SKM-1 (cell line): ENCODE results near the gene SLC16A10.
A peak's percentile ranks its signal among the peaks of the same experiment; 100 is the strongest.
"Not testable (repeated sequence)": the region's sequence is repeated elsewhere in the genome, so short reads cannot be mapped to it uniquely, and the experiment has no call there.

Source experiments
- DNase-seq: peaks from one replicate; lab custom pipeline; 2025; ENCODE audit not compliant: unreplicated experiment; lab: John Stamatoyannopoulos, UW

Gene SLC16A10

DNA sequence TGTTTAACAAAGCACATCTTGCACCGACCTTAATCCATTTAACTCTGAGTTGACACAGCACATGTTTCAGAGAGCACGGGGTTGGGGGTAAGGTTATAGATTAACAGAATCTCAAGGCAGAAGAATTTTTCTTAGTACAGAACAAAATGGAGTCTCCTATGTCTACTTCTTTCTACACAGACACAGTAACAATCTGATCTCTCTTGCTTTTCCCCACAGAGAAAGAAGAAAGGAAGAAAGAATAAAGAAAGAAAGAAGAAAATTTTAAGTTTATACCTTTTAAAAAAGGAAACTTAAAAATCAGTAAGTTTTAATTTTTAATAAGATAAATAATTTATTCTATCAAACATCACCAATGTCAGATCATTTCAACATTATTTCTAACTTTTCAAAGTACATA lies 168.5 kb downstream of the SLC16A10 start:
- DNase-seq: not testable (repeated sequence)

DNA sequence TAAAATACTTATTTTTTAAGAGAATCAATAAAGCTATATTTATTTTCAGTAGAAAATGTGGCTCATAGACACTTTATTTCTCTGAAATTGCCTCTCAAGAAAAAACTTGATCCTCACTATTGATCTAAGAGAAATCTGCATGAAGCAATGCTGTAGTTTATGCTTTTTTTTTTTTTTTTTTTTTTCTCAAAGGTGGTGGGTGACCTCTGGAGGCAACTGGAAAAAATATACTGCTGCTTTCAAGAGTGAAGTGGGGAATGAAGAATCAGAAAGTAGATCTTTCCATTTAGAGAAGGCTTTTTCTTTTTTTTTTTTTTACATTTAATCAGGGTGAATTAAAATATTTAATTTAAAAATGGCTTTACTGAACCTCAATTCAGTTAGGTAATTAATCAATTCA lies 169.3 kb downstream of the SLC16A10 start:
- DNase-seq: no peak

DNA sequence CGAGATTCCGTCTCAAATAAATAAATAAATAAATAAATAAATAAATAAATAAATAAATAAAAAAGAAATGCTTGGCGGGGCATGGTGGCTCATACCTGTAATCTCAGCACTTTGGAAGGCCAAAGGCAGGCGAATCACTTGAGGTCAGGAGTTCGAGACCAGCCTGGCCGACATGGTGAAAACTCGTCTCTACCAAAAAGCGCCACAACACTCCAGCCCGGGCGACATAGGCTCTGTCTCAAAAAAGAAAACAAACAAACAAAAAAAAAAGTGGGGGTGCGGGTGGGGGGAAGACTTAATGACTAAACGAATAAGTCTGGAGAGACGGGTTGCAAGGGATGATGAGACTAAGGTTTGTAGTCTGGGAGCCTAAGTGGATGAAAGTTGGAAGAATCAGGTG lies 170.7 kb downstream of the SLC16A10 start:
- no peak for DNase-seq

DNA sequence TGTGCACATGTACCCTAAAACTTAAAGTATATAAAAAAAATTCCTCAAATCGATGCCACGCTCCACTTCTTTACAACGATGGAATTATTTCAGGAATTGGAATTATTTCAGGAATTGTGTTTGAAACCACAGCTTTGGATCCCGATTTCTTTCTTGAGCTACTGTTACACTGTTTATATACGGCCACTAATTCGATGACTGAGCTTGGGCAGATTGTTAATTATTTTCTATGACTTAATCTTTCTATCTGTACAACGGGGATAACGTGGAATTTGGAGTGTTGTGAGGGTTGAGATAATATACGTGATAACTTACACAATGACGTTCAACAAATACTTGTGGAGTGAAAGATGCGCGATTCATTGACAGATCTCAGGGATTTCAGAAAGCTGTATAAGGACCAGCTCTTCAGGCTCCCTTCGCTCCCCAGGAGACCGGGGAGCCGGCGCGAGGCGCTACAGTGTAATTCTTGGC lies 171.3 kb downstream of the SLC16A10 start:
- no peak for DNase-seq

DNA sequence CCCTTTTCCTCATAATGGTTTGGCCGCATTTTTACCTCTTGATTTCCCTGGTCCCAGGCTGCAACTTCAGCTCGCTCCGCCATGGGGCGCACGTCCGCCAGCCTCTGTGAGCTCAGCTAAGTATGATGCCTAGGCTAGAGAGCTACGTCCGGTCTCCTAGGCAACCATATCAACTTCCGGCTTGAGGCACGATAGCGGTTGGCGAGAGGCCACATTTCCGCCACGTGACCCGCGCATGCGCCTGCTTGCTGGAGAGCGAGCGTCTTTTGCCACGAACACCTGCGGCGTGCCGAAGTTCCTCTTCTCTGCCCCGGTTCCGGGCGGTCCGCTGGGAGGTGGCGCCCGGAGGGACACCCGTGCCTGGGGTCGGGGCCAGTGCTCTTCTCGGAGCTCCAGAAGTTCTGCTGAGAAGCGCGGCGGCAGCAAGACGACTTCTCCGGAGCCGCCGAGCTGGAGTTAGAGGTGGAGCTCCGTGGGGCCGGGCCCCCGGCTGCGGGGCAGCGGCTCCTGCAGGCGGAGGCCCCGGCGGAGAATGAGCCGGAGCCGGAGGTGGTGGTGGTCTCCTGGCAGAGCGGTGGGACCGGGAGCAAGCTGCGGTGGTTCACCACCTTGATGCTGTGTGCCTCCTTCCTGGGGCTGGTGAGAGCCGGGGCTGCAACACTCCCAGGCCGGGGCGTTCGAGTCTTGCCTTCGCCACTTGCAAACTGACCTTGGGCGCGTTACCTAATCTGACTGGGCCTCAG lies 172.0 kb downstream of the SLC16A10 start:
- peak; percentile 96 for DNase-seq

DNA sequence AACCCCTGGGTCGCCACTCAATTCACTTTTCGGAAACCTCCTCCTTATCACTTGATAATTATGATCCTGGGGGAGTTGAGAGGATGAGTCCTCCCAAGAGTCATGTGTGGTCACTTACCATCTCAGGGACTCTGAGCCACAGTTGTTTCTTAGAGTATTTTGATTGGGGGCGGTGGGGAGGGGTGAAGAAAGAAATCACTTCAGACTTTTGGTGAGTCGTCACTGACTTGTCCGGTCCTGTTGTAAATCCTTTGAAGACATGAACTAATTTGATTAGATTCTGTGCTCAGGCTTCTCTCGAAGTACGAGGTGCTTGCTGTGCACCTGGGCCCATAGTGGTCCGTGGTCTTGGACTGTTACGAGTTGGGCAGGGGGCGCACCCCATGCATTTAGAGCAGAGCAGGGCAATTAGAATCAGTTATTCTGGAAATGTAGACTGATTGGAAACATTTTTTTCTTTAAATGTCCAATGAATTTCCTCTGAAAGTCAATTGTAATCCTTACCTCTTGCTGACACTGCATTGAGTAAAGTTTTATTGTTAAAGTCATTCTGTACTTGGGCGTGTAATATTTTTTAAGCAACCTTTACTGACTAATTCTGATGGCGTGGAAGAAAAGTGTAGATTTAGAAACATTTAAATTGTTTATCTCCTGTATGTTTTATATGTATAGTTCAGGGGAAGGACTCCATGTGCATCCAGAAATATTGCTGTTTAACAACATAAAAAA lies 173.4 kb downstream of the SLC16A10 start:
- DNase-seq: no peak

DNA sequence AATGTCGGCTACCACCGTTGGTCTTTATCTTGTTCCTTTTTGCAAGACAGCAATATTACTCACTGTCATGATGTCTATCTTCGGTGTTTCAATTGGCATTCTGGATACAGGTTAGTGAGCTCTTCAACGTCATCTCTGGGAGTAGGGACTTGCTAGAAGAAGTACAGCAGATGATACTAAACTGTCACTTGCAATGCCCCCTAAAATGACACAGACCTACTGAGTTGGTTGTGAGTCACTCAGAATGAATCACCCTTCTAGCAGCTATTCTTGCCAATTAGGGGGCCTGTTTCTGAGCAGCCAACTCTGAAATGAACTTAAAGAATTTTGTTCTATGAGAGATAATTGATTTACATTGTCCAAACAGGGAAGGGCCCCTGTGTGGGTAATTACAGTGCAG lies 176.5 kb downstream of the SLC16A10 start:
- no peak for DNase-seq

DNA sequence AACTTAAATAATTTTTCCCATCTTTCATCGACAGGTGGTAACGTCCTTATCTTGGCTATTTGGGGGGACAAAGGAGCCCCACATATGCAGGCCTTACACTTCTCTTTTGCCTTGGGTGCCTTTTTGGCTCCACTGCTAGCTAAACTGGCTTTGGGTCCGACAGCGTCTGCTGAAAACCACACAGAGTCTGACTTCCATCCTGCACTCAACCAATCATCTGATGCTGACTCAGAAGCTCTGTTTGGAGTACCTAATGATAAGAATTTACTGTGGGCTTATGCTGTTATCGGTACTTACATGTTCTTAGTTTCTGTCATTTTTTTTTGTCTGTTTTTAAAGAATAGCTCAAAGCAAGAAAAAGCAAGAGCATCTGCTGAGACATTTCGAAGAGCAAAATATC lies 178.5 kb downstream of the SLC16A10 start:
- no peak for DNase-seq

DNA sequence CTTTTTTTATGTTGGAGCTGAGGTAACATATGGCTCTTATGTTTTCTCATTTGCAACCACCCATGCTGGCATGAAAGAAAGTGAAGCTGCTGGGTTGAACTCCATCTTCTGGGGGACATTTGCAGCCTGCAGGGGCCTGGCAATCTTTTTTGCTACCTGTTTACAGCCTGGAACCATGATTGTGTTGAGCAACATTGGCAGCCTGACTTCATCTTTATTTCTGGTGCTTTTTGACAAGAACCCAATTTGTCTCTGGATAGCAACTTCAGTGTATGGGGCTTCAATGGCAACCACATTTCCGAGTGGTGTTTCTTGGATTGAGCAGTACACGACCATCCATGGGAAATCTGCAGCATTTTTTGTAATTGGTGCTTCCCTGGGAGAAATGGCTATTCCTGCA lies 179.0 kb downstream of the SLC16A10 start:
- no peak for DNase-seq

DNA sequence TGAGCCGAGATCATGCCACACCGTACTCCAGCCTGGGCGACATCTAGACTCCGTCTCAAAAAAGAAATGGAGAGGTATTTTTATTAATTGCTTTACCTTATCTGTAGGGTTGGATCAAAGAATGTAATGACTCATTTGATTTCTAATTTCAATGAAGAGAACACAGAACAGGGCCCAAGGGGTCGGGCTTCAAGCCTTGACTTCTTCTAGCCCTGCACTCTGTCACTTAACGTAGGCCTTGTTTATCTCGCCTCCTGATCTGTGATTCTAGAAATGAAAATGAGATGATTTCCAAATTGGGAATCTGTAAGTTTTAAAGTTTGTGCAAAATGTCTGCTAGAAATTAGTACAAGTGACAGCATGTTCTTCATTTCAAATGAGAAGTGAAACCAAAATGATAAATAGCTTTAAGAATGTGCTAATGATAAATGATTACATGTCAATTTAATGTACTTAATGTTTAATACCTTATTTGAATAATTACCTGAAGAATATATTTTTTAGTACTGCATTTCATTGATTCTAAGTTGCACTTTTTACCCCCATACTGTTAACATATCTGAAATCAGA lies 180.5 kb downstream of the SLC16A10 start:
- no peak for DNase-seq

DNA sequence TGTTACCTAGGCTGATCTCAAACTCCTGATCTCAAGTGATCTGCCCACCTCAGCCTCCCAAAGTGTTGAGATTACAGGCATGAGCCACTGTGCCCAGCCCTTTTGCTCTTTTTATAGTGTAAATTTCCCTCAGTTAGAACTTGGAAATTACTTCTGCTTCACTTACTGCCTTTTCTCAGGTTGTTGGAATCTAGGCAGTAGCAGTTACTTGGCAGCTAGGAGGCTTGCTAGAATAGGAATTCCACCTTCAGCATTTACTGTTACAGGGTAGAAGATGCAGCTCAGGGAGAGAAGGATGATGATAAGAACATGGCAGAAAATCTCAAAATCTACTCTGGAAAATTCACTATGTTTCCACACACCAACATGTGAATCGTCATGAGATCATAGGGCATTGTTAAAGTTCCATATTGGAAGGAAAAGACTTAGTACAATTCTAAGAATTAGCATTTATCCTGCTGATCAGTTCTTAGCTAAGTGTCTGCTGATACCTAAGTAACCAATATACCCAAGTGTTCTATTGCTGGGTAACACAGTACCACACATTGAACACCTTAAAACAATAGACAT lies 182.2 kb downstream of the SLC16A10 start:
- no peak for DNase-seq

DNA sequence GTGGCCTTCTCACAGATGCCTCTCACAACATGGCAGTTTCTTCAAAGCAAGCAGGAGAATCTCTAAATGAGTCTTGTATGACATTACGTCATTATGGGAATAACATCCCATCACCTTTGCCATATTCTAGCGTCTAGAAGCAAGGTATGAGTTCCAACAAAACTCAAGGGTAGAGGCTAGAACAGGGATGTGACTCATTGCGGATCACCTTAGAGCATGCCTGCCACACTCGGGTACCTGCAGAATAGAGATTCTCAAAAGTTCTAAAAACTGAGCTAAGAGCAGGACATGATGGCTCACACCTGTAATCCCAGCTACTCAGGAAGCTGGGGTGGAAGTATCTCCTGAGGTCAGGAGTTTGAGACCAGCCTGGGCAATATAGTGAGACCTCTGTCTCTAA lies 182.8 kb downstream of the SLC16A10 start:
- no peak for DNase-seq

DNA sequence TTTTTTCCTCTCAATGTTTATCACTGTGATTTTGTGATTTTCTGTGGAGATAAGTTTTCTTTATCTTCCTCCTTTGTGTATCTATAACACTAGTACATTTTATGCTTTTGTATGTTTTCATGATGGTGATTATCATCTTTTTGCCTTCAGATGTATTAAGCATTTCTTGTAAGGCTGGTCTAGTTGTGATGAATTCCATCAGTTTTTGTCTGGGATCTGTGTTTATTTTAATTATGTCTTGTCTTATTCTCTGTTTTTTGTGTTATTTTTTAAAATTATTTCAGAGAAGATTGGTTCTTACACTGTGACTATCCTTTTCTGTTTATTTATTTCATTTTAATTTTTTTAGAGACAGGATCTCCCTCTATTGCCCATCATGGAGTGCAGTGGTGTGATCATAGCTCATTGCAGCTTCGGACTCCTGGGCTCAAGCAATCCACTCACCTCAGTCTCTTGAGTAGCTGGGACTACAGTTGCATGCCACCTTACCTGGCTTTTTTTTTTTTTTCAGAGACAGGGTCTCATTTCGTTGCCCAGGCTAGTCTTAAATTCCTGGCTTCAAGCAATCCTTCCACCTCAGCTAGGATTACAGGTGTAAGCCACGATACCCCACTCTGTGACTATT lies 187.4 kb downstream of the SLC16A10 start:
- DNase-seq: no peak

DNA sequence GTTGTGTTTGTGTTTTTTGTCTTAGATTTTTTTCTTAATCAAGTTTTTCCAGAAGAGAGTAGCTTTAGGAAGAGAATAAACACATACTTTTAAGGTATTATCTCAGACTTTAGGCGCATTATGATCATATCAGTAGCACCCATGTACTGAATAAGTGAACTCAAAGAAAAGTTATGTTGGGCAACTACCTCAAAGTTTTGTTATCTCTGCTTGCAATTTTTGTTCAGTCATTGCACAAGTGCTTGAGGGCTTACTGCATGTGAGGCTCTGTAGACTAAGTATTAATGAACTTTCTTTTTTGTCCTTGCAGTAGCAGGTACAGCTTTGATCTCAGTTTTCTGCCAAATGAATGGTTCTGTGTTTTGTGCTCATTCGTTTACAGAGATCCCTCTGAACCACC lies 189.0 kb downstream of the SLC16A10 start:
- no peak for DNase-seq

DNA sequence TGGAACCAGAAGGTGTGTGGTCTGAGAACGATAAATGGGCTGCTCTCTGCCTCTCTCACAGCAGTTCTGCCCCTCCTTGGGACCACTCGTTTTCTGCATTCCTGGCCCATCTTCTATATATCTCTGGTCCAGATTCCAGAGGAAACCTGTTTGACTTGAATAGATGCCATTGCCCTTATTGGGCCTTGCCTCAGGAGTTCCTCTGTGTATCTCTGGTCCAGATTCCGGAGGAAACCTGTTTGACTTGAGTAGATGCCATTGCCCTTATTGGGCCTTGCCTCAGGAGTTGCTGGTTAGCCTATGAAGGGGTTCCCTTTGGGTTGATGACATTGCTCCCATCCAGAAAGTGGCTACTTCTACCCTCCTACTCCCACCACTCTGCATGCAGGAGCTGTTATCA lies 189.4 kb downstream of the SLC16A10 start:
- DNase-seq: no peak

DNA sequence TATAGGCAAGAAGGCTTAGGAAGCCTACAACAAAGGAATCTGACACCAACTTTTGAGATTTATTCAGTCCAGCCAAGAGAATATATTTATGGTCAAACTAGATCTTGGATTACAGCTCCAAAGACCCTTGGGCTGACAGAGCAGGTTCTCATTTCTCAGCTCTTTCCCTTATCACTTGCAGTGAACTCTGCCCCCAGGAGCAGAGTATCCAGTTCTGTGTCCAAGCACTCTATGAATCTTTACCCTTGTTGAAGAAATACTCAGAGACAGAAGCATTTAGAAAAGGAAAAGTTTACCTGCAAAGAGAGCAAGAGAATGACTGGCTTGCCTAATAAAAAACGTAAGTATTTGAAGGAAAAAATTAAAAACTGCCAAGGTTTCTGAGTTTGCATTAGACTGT lies 190.5 kb downstream of the SLC16A10 start:
- no peak for DNase-seq

DNA sequence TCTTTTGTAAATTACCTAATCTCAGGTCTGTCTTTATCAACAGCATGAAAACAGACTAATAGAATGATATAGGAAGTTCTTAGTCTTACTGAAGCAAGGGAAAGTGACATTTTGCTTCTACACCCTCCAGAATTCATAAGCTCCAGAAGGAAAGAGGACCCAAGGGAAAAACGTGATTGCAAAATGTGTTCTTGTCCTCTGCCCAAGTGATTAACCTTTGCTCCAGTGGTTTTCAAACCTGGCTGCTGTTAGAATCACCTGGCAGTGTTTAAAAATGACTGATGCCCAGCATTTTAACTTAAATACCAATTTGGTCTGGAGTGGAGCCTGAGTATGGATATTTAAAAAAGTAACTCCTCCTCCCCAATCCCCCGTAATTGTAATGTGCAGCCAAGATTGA lies 191.4 kb downstream of the SLC16A10 start:
- no peak for DNase-seq

DNA sequence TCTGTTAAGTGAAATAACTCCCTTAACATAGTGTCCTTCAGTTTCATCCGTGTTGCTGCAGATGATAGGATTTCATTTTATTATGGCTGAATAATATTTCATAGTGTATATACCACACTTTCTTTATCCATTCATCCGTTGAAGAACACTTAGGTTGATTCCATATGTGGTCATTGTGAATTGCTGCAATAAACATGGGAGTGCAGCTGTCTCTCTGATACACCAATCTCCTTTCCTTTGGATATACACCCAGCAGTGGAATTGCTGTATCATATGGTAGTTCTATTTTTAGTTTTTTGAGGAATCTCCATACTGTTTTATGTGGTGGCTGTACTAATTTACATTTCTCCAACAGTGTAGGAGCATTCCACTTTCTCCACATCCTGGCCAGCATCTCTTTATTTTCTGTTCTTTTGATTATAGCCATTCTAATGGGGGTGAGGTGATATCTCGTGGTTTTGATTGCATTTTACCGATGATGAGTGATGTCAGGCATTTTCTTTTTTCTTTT lies 193.2 kb downstream of the SLC16A10 start:
- DNase-seq: no peak
